ENCODE measurements around the gene CTNNBL1. TPM values are rescaled to one million over a fixed set of nuclear protein-coding genes. Genes with fewer than 3 reads are reported as not detected.

CTNNBL1 gene
- polyA plus RNA-seq, 1 of the 3 experiments (the other 2 are of a cell fraction): 29.5 TPM

DNA sequence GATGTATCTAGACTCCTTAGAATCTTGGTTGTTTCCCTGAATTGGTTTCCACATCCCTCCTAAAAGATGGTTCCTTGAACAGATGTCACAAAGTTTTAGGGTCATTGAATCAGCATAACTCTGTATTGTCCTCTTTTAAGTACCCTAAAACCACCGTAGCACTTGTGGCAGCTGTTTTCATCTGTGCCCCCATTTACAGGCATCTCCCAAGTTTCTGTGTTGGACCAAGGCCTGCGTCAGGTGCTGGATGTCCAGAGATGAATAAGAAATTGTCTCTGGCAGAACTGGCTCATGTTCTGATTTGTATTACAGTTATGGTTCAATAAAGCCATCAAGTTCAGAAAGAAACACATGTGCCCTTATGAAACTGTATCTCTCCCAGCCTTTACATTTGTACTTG, 48.3 kb downstream of the CTNNBL1 start:
- WGBS (ENCODE audit: low lambda C conversion rate): 100% methylated on average over 2 of the region's 2 CpGs
- Histone ChIP-seq H3K4me2 (no peak overlapping the region), H3K4me3 (ENCODE audit: low read depth in 2 of 2, low read length in 1 of 2) (no peak overlapping the region), H3F3A (replicated peaks; ENCODE audit: insufficient read depth) (peaks cover 9% of the 10 kb centered on the region), H3K79me2 (ENCODE audit: insufficient read depth) (peaks cover 5% of the 10 kb centered on the region), H3K9me2 (no peaks in the 10 kb centered on the region), H3K4me1 (ENCODE audit: control insufficient read depth in 1 of 2, insufficient read depth in 2 of 2, low read depth in 1 of 2, low read length in 1 of 2) (no peaks in the 10 kb centered on the region), H2AFZ (ENCODE audit: low read depth) (no peak overlapping the region), H4K20me1 (ENCODE audit: insufficient read depth) (0 out of 2 replicates have a peak, but pooled peaks cover 7% of the 10 kb centered on the region), H3K9ac (no peak overlapping the region), H3K9me3 (no peaks in the 10 kb centered on the region), H3K27me3 (ENCODE audit: insufficient read depth) (no peaks in the 10 kb centered on the region), H3K36me3 (replicated peaks in 1 of 2; ENCODE audit: control insufficient read depth in 1 of 2, insufficient read depth in 2 of 2, low read length in 1 of 2) (peaks cover 24 to 27% of the 10 kb centered on the region in 2 experiments), H3K27ac (ENCODE audit: low read depth in 2 of 2, low read length in 1 of 2) (peak overlapping the region in 1 of 2 experiments; percentile 22; a peak in 2 of 4 replicates)
- no peak for DNase-seq
- POLR2A ChIA-PET: no interaction called here
- TF ChIP-seq MEF2A (IDR thresholded peaks at IDR 0.05; ENCODE audit: borderline replicate concordance, low read depth) (no peak), NRF1 (IDR thresholded peaks at IDR 0.05; ENCODE audit: low read depth, low read length) (no peak), YY1 (IDR thresholded peaks at IDR 0.05; ENCODE audit: low read depth) (no peak), RXRA (IDR thresholded peaks at IDR 0.05; ENCODE audit: borderline replicate concordance, low read depth) (no peak), FOXJ3 (CRISPR knock-in tag; IDR thresholded peaks at IDR 0.05) (no peak), MXI1 (IDR thresholded peaks at IDR 0.05; ENCODE audit: low read depth, low read length) (no peak), EZH2phosphoT487 (IDR thresholded peaks at IDR 0.05; ENCODE audit: borderline replicate concordance, low read depth) (no peak), FOSL2 (IDR thresholded peaks at IDR 0.05; ENCODE audit: borderline replicate concordance, low read depth) (no peak), SIN3A (IDR thresholded peaks at IDR 0.05; ENCODE audit: borderline replicate concordance, low read depth, low read length) (no peak), TEAD4 (IDR thresholded peaks at IDR 0.05; ENCODE audit: borderline replicate concordance, insufficient read depth) (no peak), RAD21 (IDR thresholded peaks at IDR 0.05; ENCODE audit: low read length) (no peak), TCF12 (IDR thresholded peaks at IDR 0.05) (no peak), RCOR1 (IDR thresholded peaks at IDR 0.05; ENCODE audit: low read length) (no peak), FOXM1 (IDR thresholded peaks at IDR 0.05; ENCODE audit: low read depth) (no peak)
- TF ChIP-seq, protein P1, sequence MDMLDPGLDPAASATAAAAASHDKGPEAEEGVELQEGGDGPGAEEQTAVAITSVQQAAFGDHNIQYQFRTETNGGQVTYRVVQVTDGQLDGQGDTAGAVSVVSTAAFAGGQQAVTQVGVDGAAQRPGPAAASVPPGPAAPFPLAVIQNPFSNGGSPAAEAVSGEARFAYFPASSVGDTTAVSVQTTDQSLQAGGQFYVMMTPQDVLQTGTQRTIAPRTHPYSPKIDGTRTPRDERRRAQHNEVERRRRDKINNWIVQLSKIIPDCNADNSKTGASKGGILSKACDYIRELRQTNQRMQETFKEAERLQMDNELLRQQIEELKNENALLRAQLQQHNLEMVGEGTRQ (IDR thresholded peaks at IDR 0.05; ENCODE audit: borderline replicate concordance, low read depth, low read length): no peak
- TF ChIP-seq, protein P2, sequence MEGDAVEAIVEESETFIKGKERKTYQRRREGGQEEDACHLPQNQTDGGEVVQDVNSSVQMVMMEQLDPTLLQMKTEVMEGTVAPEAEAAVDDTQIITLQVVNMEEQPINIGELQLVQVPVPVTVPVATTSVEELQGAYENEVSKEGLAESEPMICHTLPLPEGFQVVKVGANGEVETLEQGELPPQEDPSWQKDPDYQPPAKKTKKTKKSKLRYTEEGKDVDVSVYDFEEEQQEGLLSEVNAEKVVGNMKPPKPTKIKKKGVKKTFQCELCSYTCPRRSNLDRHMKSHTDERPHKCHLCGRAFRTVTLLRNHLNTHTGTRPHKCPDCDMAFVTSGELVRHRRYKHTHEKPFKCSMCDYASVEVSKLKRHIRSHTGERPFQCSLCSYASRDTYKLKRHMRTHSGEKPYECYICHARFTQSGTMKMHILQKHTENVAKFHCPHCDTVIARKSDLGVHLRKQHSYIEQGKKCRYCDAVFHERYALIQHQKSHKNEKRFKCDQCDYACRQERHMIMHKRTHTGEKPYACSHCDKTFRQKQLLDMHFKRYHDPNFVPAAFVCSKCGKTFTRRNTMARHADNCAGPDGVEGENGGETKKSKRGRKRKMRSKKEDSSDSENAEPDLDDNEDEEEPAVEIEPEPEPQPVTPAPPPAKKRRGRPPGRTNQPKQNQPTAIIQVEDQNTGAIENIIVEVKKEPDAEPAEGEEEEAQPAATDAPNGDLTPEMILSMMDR (IDR thresholded peaks at IDR 0.05): no peak
- TF ChIP-seq, protein P3, sequence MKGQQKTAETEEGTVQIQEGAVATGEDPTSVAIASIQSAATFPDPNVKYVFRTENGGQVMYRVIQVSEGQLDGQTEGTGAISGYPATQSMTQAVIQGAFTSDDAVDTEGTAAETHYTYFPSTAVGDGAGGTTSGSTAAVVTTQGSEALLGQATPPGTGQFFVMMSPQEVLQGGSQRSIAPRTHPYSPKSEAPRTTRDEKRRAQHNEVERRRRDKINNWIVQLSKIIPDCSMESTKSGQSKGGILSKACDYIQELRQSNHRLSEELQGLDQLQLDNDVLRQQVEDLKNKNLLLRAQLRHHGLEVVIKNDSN (IDR thresholded peaks at IDR 0.05; ENCODE audit: borderline replicate concordance, low read depth): no peak
- TF ChIP-seq, protein P4, sequence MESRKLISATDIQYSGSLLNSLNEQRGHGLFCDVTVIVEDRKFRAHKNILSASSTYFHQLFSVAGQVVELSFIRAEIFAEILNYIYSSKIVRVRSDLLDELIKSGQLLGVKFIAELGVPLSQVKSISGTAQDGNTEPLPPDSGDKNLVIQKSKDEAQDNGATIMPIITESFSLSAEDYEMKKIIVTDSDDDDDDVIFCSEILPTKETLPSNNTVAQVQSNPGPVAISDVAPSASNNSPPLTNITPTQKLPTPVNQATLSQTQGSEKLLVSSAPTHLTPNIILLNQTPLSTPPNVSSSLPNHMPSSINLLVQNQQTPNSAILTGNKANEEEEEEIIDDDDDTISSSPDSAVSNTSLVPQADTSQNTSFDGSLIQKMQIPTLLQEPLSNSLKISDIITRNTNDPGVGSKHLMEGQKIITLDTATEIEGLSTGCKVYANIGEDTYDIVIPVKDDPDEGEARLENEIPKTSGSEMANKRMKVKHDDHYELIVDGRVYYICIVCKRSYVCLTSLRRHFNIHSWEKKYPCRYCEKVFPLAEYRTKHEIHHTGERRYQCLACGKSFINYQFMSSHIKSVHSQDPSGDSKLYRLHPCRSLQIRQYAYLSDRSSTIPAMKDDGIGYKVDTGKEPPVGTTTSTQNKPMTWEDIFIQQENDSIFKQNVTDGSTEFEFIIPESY (IDR thresholded peaks at IDR 0.05; ENCODE audit: borderline replicate concordance, low read depth): no peak
- TF ChIP-seq, protein P5, sequence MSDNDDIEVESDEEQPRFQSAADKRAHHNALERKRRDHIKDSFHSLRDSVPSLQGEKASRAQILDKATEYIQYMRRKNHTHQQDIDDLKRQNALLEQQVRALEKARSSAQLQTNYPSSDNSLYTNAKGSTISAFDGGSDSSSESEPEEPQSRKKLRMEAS (IDR thresholded peaks at IDR 0.05; ENCODE audit: low read depth): no peak
- CTCF ChIA-PET: interaction anchor here (1.0 kb wide), 1 partner anchor 13 kb away, joined by 3 read pairs; no protein-coding TSS in a partner anchor

Data from SK-N-SH (cell line).